SJSA1 (cell line): Measurements from ENCODE around the gene APOBEC3H. TPM values are rescaled to one million over a fixed set of nuclear protein-coding genes. Genes with fewer than 3 reads are reported as not detected.
"Not testable (repeated sequence)": the region's sequence is repeated elsewhere in the genome, so short reads cannot be mapped to it uniquely, and the experiment has no call there.

Source experiments
- DNase-seq, 2 experiments: peaks; one replicate each; pipeline ENCODE4 v3.0.0-alpha.2; 2015 to 2020; ENCODE audit warnings: low spot score in 2 of 2, low read depth in 1 of 2
- H3K27ac ChIP-seq: fragments of 250-450 bp; sonication (Bioruptor Pico); 2 replicates; pipeline ENCODE4 v1.5.1; 2020; ENCODE audit warnings: mild to moderate bottlenecking, moderate library complexity
- H3K27me3 ChIP-seq: fragments of 250-450 bp; sonication (Bioruptor Pico); replicated peaks from 2 replicates; pipeline ENCODE4 v1.5.1; 2020; ENCODE audit warnings: mild to moderate bottlenecking, moderate library complexity
- H3K36me3 ChIP-seq: fragments of 250-450 bp; sonication (Bioruptor Pico); 2 replicates; pipeline ENCODE4 v1.5.1; 2020; ENCODE audit warnings: mild to moderate bottlenecking
- H3K4me1 ChIP-seq: fragments of 250-450 bp; sonication (Bioruptor Pico); replicated peaks from 2 replicates; pipeline ENCODE4 v1.6.1; 2021; ENCODE audit warnings: mild to moderate bottlenecking
- H3K4me3 ChIP-seq: fragments of 250-450 bp; sonication (Bioruptor Pico); 2 replicates; pipeline ENCODE4 v1.5.1; 2020; ENCODE audit warnings: mild to moderate bottlenecking
- H3K9me3 ChIP-seq: fragments of 250-450 bp; sonication (Bioruptor Pico); replicated peaks from 2 replicates; pipeline ENCODE4 v1.5.1; 2020; ENCODE audit warnings: mild to moderate bottlenecking
- total RNA-seq: library from RNA; depleted of rRNA; stranded (reverse); fragments of >200 nt; shearing (Covaris generic); gene quantifications from 2 replicates; pipeline ENCODE4 v1.2.3, GENCODE V29; 2014

Gene APOBEC3H
- total RNA-seq, 1 experiment from 2014 or later: not detected

DNA sequence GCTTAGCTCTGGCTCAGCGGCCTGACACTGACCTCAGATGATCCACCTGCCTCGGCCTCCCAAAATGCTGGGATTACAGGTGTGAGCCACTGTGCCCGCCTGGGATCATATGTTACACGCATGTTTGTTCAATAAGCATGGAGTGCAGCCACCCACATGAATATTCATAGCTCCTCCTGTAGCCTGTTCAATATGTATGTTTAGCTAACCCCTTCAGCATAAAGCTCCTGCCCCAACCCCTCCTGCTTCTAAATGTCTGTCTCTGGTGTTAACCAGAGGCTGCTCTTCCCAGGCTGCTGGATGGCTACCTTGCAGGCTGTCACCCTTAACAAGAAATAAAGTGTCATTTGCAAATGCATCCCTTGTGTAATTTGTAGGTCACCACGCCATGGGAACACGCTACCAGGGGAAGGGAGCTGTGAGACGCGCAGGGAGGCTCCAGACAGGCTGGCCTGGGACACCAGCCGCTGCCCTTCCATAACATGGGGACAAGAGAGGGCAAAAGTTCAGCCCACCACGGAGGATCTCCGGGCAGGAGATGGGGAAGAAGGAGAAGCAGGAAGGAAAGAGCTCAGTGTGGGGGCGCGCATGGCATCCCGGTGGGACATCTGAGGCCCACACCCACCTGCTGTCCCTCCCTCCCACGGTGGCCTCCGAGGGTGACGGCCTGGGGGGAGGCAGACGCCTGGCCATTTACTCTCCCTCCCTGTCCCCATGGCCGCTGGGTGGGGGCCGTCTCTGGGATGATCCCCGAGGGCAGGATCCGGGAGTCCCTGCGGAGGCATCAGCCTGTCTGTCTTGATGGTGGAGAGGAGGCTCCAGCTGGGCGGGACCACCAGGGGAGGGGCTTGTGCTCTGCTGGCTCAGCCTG lies 20.7 kb upstream of the APOBEC3H start:
- peak overlapping the region; percentile 42; the same call in 1 of the 2 replicates for H3K4me3 ChIP-seq
- not testable (repeated sequence) for H3K27ac ChIP-seq, H3K27me3 ChIP-seq, DNase-seq, H3K4me1 ChIP-seq, H3K9me3 ChIP-seq, H3K36me3 ChIP-seq

DNA sequence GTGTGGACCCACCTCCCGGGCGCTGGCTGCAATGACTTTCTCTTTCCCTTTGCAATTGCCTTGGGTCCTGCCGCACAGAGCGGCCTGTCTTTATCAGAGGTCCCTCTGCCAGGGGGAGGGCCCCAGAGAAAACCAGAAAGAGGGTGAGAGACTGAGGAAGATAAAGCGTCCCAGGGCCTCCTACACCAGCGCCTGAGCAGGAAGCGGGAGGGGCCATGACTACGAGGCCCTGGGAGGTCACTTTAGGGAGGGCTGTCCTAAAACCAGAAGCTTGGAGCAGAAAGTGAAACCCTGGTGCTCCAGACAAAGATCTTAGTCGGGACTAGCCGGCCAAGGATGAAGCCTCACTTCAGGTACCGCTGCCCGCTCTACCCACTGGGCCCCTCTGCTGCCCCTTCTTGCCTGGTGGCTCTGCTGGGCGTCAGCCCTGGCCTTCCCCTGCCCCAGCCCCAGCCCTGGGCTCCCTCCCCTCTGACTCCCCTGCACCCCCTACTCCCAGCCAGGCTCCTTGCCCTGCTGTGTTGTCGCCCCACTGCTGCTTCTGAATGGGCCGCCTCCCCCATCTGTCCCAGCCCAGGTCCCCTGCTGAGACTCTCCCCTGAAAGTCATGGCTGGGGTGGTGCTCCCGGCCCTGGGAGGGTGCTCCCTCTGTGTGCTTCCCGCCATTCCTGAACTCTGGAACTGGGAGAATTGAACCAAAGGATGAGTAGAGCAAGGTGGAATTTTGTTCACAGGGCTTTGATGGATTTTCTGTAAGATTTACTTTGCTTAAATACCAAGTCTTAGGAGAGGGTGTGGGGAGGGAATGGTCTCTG lies 19.8 kb upstream of the APOBEC3H start, which contains the start of gene APOBEC3G:
Gene APOBEC3G (plus strand): TSS at position 250 of the 815 bp plus-strand sequence. CDS start 87 bp downstream, at position 337.
- not testable (repeated sequence) for H3K36me3 ChIP-seq, H3K9me3 ChIP-seq, H3K4me1 ChIP-seq, H3K27me3 ChIP-seq
- peak within 1 kb of the TSS; percentile 42 for H3K4me3 ChIP-seq
- peak within 1 kb of the TSS; percentile 59 for H3K27ac ChIP-seq
- DNase-seq: peak; percentile 65 to 67

DNA sequence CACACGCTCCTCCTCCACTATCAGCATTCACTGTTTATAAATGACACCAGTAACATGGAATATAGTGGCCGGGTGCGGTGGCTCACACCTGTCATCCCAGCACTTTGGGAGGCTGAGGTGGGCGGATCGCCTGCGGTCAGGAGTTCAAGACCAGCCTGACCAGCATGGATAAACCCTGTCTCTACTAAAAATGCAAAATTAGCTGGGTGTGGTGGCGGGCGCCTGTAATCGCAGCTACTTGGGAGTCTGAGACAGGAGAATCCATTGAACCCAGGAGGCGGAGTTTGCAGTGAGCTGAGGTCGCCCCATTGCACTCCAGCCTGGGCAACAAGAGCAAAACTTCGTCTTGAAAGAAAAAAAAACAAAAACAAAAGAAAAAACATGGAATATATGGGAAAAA lies 19.1 kb upstream of the APOBEC3H start:
- not testable (repeated sequence) for H3K36me3 ChIP-seq, DNase-seq, H3K27ac ChIP-seq, H3K4me3 ChIP-seq, H3K27me3 ChIP-seq, H3K9me3 ChIP-seq, H3K4me1 ChIP-seq

DNA sequence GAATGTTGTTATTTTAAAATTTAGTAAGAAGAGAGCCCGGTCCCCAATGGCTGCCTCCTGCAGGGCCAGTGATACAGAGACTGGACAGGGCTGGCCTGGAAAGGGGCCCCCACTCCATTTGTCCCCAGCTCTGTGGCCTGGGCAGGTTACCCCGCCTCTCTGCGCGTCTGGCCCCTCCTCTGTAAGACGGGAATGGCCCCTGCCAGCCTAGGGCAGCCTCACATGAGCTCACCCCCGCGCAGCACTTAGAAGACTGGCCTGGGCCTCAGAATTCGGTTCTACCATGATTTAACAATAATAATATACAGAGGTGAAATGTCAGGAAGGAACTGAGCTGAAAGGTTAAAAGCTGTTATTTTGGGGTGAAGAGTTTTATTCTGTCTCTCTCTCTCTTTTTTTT lies 18.7 kb upstream of the APOBEC3H start:
- peaks cover 8% of the 10 kb centered on the region for H3K4me1 ChIP-seq
- no peak overlapping the region for H3K4me3 ChIP-seq
- H3K27me3 ChIP-seq: no peaks in the 10 kb centered on the region
- DNase-seq: no peak
- H3K36me3 ChIP-seq: peaks cover 3% of the 10 kb centered on the region
- H3K27ac ChIP-seq: no peak overlapping the region
- H3K9me3 ChIP-seq: no peaks in the 10 kb centered on the region

DNA sequence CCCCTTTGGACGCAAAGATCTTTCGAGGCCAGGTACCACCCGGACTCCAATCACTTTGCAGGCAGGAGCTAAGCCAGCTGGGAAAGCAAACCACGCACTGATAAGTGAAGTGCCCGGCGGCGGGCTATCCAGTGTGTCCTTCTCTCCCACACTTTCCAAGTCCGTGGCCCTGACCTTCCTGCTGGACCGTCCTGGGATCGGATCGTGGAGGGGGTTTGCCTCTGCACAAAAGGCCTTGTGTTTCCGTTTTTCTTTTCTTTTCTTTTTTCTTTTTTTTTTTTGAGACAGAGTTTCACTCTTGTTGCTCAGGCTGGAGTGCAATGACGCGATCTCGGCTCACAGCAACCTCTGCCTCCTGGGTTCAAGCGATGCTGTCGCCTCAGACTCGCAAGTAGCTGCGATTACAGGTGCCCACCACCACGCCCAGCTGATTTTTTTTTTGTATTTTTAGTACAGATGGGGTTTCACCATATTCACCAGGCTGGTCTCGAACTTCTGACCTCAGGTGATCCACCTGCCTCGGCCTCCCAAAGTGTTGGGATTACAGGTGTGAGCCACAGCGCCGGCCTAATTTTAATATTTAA lies 17.9 kb upstream of the APOBEC3H start:
- not testable (repeated sequence) for H3K27me3 ChIP-seq, H3K27ac ChIP-seq, H3K36me3 ChIP-seq

DNA sequence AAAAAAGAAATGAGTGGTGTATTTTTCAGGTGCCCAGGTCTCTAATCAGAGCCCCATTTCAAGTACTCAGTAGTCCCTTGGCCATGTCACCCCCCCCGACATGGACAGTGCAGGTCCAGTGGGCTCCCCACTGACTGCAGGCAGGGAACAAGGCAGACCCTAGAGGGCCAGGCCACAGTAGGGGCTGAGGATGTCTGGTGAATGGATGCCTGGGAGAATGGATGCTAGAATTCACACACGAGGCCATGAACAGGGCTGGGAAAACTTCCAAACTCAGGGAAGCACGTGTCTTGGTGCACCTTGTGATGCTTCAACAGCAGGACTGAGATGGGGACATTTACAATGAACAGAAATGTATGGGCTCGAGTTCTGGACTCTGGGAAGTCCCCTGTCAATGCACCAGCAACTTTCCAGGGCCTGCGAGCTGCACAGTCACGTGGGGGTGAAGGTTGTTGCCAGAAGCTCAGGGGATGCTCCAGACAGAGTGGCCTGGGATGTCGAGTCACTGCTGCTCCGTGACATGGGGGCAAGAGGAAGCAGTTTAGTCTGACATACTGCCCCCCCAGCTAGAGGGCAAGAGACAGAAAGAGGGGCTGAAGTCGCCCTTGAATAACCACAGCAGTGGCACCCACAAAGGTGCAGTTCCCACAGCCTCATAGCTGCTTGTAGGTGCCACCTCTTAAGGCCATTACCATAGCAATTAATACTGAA lies 16.8 kb upstream of the APOBEC3H start:
- Histone ChIP-seq H3K27ac (no peak overlapping the region), H3K4me1 (peaks cover 8% of the 10 kb centered on the region), H3K4me3 (no peak overlapping the region), H3K27me3 (no peaks in the 10 kb centered on the region), H3K9me3 (no peaks in the 10 kb centered on the region), H3K36me3 (peaks cover 3% of the 10 kb centered on the region)
- DNase-seq: no peak

More for the DNA sequence above, 17.9 kb upstream of the APOBEC3H start:
- not testable (repeated sequence) for DNase-seq, H3K4me1 ChIP-seq, H3K4me3 ChIP-seq, H3K9me3 ChIP-seq

DNA sequence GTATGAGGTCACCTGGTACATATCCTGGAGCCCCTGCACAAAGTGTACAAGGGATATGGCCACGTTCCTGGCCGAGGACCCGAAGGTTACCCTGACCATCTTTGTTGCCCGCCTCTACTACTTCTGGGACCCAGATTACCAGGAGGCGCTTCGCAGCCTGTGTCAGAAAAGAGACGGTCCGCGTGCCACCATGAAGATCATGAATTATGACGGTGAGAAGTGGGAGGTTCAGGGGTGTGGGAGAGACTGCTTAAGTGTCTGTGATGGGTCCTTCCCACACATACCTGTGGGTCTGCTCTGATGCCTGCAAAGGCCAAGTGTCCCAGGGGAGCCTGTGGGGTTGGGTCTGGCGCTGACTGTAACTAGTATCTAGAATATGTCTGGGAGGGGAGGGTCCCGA lies 16.0 kb upstream of the APOBEC3H start:
- peaks cover 3% of the 10 kb centered on the region for H3K36me3 ChIP-seq
- no peak for DNase-seq
- H3K9me3 ChIP-seq: no peaks in the 10 kb centered on the region
- H3K4me1 ChIP-seq: peaks cover 8% of the 10 kb centered on the region
- no peaks in the 10 kb centered on the region for H3K27me3 ChIP-seq
- no peak overlapping the region for H3K4me3 ChIP-seq
- no peak overlapping the region for H3K27ac ChIP-seq

DNA sequence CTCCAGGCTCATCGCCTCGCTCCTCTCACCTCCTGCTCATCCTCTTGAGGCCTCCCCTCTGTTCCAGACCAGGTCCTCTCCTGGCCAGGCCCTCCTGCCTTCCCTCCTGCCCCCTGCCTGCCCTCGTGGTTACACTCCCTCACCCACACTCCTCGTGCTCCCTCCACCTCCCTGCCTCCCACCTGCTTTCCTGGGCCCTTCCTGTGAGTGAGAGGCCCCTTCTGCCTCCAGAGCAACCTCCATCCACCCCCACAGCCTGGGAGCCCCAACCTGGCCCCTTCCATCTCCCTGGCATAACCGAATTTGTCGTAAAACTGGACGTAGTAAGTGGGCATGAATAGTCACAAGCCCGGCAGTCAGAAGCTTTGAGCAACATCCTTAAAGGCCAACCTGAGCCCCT lies 15.4 kb upstream of the APOBEC3H start:
- Histone ChIP-seq H3K27me3 (no peaks in the 10 kb centered on the region), H3K27ac (no peak overlapping the region), H3K9me3 (no peaks in the 10 kb centered on the region), H3K4me3 (no peak overlapping the region), H3K36me3 (peaks cover 3% of the 10 kb centered on the region), H3K4me1 (peaks cover 8% of the 10 kb centered on the region)
- DNase-seq: no peak

DNA sequence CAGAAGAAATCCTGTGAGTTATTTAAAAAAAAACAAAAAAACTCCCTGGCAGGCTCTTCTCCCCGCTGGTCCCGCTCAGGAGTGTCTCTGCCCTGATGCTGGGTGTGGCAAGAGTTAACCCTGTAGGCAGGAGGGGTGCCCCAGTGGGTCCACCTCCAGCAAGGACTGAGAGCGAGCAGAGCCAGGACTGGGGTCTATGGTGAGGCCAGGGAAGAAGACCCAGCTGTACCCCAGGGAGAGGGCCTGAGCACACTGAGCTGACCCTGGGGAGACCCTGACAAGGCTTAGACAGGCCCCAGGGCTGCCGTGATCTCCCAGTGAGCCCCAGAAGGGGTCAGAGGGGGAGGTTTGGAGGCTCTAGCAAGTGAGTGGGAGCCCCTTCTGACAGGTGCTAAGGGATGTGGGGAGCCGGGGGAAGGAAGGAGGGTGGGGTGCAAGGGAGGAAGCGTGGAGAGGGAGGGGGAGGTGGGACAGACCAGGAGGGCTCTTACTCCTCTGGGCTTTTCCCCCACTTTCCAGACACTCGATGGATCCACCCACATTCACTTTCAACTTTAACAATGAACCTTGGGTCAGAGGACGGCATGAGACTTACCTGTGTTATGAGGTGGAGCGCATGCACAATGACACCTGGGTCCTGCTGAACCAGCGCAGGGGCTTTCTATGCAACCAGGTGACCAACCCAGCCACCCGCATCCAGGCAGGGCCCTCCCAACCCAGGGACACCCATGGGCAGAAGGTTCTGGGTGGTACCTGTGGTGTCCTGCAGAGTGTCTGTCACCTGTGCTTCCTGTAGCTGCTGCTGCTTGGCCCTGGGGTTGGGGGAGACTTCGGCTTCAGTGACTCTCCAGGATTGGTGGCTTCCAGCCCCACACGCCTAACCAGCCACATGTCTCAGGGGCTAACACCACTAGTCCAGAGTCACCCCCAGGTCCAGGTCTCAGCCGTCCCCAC lies 13.6 kb upstream of the APOBEC3H start:
- H3K4me1 ChIP-seq: no peaks in the 10 kb centered on the region
- H3K4me3 ChIP-seq: no peak overlapping the region
- no peaks in the 10 kb centered on the region for H3K9me3 ChIP-seq
- no peaks in the 10 kb centered on the region for H3K27me3 ChIP-seq
- no peak overlapping the region for H3K27ac ChIP-seq
- DNase-seq: no peak
- peaks cover 3% of the 10 kb centered on the region for H3K36me3 ChIP-seq

DNA sequence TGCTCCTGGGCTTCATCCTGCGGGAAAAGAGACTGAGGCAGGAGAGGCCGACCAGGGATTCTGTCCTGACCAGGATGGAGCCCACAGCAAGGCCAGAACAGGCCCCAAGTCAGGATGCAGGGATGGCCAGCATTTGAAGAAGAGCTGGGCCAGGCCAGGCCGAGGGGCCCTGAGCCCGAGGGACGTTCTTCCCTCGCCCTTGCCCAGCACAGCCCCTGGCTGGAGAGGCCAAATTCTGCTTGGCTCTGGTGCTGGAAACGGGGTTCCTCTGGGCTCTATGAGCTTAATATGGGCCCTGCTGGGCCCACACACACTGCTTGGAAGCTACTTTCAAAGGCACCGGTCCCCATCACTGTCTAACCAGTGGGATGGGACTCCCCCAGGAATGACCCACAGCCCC lies 12.4 kb upstream of the APOBEC3H start:
- no peaks in the 10 kb centered on the region for H3K4me1 ChIP-seq
- no peak for DNase-seq
- peaks cover 3% of the 10 kb centered on the region for H3K36me3 ChIP-seq
- no peaks in the 10 kb centered on the region for H3K9me3 ChIP-seq
- no peak overlapping the region for H3K4me3 ChIP-seq
- no peaks in the 10 kb centered on the region for H3K27me3 ChIP-seq
- no peak overlapping the region for H3K27ac ChIP-seq

DNA sequence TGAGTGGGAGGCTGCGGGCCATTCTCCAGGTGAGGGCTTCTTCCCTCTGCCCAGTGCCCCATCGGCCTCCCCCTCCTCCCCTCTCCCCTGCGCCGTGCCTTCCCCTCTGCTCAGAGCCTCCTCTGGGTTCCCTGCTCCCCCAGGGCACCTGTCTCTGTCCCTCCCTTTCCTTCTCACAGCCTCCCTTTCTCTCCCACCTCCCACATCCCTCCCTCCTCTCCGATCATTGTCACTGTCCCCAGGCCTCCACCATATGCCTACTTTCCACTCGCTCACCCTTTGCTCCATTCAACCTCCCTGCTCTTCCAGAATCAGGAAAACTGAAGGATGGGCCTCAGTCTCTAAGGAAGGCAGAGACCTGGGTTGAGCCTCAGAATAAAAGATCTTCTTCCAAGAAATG lies 9.9 kb upstream of the APOBEC3H start:
- Histone ChIP-seq H3K9me3 (no peaks in the 10 kb centered on the region), H3K4me3 (no peak overlapping the region), H3K27ac (no peak overlapping the region), H3K27me3 (no peaks in the 10 kb centered on the region), H3K36me3 (no peaks in the 10 kb centered on the region), H3K4me1 (no peaks in the 10 kb centered on the region)
- DNase-seq: no peak

DNA sequence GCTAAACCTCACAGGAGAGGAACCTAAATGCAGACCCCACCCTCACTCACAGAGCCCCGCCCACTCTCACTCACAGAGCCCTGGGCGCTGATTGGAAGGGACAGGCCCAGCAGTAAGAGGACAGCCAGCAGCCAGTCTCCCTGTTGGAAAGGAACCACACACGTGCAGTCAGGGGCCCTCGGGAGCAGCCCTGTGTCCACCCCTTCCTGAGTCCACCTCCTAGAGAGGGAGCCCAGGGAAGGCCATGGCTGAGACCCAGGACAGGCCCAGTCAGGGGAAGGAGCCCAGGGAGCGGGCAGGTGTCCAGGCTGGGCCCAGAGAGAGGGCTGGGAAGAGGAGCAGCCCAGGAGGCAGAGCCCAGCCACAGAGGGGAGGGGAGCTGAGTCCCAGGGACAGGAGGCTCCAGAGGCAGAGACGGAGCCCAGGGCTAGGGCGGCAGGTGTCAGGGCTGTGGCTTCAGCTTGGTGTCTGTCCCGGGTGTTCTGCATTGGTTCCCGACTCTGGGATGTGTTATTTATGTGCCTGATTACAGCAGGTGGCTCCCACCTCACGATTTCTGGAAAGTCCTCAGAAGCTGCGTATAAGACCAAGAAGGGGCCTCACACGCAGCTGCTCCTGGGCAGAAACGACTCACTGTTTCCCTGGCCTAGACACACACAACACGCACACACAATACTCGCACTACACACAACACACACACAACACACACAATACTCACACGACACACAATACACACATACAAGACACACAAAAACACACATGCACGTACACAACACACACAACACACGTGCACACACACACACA lies 9.0 kb upstream of the APOBEC3H start:
- no peaks in the 10 kb centered on the region for H3K36me3 ChIP-seq
- no peak overlapping the region for H3K27ac ChIP-seq
- H3K4me3 ChIP-seq: no peak overlapping the region
- H3K4me1 ChIP-seq: no peaks in the 10 kb centered on the region
- no peaks in the 10 kb centered on the region for H3K27me3 ChIP-seq
- no peak for DNase-seq
- no peaks in the 10 kb centered on the region for H3K9me3 ChIP-seq
